Activated CD8-positive, alpha-beta T cell treated with anti-CD3 and anti-CD28 coated beads for 36 hours (primary cell): ENCODE results near the gene MFSD6. TPM values are rescaled to one million over a fixed set of nuclear protein-coding genes. Genes with fewer than 3 reads are reported as not detected.
A peak's percentile ranks its signal among the peaks of the same experiment; 100 is the strongest.

Experiments
- ATAC-seq: fragments of 200-7000 bp; cut with Tn5 transposase; one replicate; pipeline ENCODE4 v1.10.0; 2021; ENCODE audit warnings: mild to moderate bottlenecking, moderate library complexity
- CTCF ChIA-PET: fragments of 350-600 bp; sonication (Branson Sonifier 250); formaldehyde crosslinking; loops from one replicate; lab custom pipeline; 2021; ENCODE audit warnings: antibody characterized with exemption; lab: Charles Lee
- POLR2A ChIA-PET: fragments of 350-600 bp; sonication (Branson Sonifier 250); formaldehyde crosslinking; loops from one replicate; lab custom pipeline; 2021; ENCODE audit warnings: antibody characterized with exemption; lab: Charles Lee
- DNase-seq: peaks from one replicate; pipeline ENCODE4 v3.0.0-alpha.2; 2020
- H3K27ac Mint-ChIP-seq: one replicate; pipeline ENCODE4 v1.8.0; 2021; ENCODE audit warnings: mild to moderate bottlenecking, mixed read lengths
- H3K27me3 Mint-ChIP-seq: one replicate; pipeline ENCODE4 v1.8.0; 2021; ENCODE audit warnings: mixed read lengths
- H3K36me3 Mint-ChIP-seq: one replicate; pipeline ENCODE4 v1.8.0; 2021; ENCODE audit warnings: low read depth, mixed read lengths
- H3K4me1 Mint-ChIP-seq: one replicate; pipeline ENCODE4 v1.8.0; 2021; ENCODE audit warnings: low read depth, mixed read lengths
- H3K4me3 Mint-ChIP-seq: one replicate; pipeline ENCODE4 v1.8.0; 2021; ENCODE audit warnings: mild to moderate bottlenecking, moderate library complexity, mixed read lengths
- H3K9me3 Mint-ChIP-seq: one replicate; pipeline ENCODE4 v1.8.0; 2021; ENCODE audit warnings: mixed read lengths
- intact Hi-C: fragments of 100-400 bp; cut with micrococcal nuclease; formaldehyde crosslinking; loops from one replicate; pipeline ENCODE4 v1.10.0; 2022
- total RNA-seq, 2 experiments: library from RNA; stranded (reverse); gene quantifications; one replicate each; pipeline ENCODE4 v1.2.3, GENCODE V29; 2021
- TF ChIP-seq, protein P1 (sequence below): fragments of 200-600 bp; IDR thresholded peaks from one replicate; pipeline ENCODE4 v1.8.0; 2022; ENCODE audit warnings: antibody characterized with exemption, mild to moderate bottlenecking

The MFSD6 gene
- total RNA-seq, 2 experiments from 2014 or later = 31.5 to 32.8 TPM

DNA sequence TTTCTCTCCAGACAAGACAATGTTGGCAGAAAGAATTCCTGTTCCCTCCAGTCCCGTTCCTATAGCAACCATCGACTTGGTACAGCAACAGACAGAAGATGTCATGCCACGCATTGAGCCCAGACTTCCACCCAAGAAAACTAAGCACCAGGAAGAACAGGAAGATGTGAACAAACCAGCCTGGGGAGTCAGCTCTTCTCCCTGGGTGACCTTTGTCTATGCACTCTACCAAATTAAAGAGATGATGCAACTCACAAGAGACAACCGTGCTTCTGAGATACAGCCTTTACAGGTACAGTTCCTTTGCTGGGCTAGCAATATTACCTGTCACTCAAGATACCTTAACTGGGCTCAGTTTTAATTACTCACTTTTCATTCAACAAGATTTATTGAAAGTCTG, 89.3 kb downstream of the MFSD6 start:
- ATAC-seq (no peak), DNase-seq (no peak)
- ChIA-PET POLR2A (no interaction called here), CTCF (no interaction called here)
- Mint-ChIP-seq H3K9me3 (peaks cover 16% of the 10 kb centered on the region), H3K27me3 (no peaks in the 10 kb centered on the region), H3K4me3 (no peak overlapping the region), H3K27ac (peak overlapping the region; percentile 64), H3K36me3 (peaks cover 65% of the 10 kb centered on the region), H3K4me1 (peaks cover 29% of the 10 kb centered on the region)
- TF ChIP-seq, protein P1, sequence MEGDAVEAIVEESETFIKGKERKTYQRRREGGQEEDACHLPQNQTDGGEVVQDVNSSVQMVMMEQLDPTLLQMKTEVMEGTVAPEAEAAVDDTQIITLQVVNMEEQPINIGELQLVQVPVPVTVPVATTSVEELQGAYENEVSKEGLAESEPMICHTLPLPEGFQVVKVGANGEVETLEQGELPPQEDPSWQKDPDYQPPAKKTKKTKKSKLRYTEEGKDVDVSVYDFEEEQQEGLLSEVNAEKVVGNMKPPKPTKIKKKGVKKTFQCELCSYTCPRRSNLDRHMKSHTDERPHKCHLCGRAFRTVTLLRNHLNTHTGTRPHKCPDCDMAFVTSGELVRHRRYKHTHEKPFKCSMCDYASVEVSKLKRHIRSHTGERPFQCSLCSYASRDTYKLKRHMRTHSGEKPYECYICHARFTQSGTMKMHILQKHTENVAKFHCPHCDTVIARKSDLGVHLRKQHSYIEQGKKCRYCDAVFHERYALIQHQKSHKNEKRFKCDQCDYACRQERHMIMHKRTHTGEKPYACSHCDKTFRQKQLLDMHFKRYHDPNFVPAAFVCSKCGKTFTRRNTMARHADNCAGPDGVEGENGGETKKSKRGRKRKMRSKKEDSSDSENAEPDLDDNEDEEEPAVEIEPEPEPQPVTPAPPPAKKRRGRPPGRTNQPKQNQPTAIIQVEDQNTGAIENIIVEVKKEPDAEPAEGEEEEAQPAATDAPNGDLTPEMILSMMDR = no peak
- intact Hi-C loops = no loop called here

DNA sequence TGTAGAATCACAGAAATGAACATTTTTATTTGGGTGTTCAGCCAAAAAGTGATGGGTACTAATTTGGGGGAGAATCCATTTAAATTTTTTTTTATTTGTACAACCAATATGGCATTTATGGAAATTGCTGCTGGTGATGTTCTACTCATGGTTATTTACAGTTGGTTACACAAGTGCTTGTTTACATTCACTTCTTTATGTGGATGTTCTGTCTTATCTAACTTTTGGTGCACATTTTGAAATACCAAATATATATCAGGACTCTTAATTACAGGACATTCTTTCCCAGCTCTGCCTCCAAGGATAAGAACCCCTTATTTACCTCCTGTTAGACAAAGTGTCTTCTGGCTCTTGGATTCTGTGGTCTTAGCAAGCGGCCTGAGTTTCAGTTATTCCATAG, 91.1 kb downstream of the MFSD6 start:
- no peak overlapping the region for H3K4me3 Mint-ChIP-seq
- CTCF ChIA-PET = no interaction called here
- peaks cover 56% of the 10 kb centered on the region for H3K36me3 Mint-ChIP-seq
- intact Hi-C loops = no loop called here
- TF ChIP-seq, protein P1 = no peak
- no peak for ATAC-seq
- peaks cover 16% of the 10 kb centered on the region for H3K4me1 Mint-ChIP-seq
- POLR2A ChIA-PET = no interaction called here
- no peak for DNase-seq
- no peaks in the 10 kb centered on the region for H3K27me3 Mint-ChIP-seq
- peaks cover 6% of the 10 kb centered on the region for H3K9me3 Mint-ChIP-seq
- no peak overlapping the region for H3K27ac Mint-ChIP-seq

DNA sequence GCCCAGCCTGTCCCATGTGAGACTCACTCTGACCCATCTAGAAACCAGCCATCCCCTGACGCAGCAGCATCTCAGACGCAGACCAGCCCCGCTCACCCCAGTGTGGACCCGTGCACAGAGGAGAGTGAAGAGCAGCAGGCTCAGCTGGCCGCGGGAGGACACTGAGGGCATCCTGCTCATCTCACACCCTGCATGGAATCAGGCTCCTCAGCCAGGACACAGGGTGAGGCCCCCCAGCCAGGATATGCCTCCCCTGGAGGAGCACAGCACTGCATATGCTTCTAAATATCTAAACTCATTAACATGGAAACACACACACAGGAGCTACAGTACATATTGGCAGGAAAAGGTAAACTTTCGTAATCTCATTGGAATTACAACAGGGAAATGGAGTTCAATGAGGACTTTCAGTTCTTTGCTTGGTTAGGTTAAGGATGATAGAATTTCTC, 91.9 kb downstream of the MFSD6 start:
- ATAC-seq = no peak
- no peaks in the 10 kb centered on the region for H3K27me3 Mint-ChIP-seq
- H3K9me3 Mint-ChIP-seq = peaks cover 3% of the 10 kb centered on the region
- no peak for DNase-seq
- peak overlapping the region; percentile 41 for H3K27ac Mint-ChIP-seq
- H3K36me3 Mint-ChIP-seq = peaks cover 50% of the 10 kb centered on the region
- ChIA-PET CTCF (interaction anchor here (1.6 kb wide), 1 partner anchor 179 kb away, joined by 4 read pairs; no protein-coding TSS in a partner anchor), POLR2A (no interaction called here)
- TF ChIP-seq, protein P1 = no peak
- H3K4me3 Mint-ChIP-seq = no peak overlapping the region
- intact Hi-C loops = no loop called here
- H3K4me1 Mint-ChIP-seq = peaks cover 11% of the 10 kb centered on the region

DNA sequence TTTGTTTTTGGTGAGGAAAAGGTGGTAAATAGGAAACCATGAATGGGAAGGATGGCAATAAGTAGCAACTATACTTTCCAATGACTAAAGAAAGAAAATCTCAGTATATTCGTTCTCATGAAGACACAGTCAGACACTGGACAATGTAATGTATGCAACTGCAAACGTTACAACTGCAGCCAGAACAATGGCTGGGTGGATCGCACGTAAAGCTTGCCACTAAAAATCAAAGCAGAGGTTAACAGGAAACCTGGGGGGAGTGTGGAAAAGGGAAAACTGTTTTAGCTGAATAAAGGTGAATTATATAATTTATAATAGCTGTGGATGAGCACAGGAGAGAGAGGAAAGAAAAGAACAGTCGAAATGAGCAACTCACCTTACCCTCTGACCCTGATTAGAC, 93.1 kb downstream of the MFSD6 start:
- Mint-ChIP-seq H3K4me1 (peaks cover 11% of the 10 kb centered on the region), H3K27ac (peak overlapping the region; percentile 63), H3K36me3 (peaks cover 44% of the 10 kb centered on the region), H3K27me3 (no peaks in the 10 kb centered on the region), H3K4me3 (no peak overlapping the region), H3K9me3 (no peaks in the 10 kb centered on the region)
- POLR2A ChIA-PET = interaction anchor here (0.7 to 1.7 kb wide), 2 partner anchors 14 to 64 kb away, joined by 3 to 5 read pairs; no protein-coding TSS in a partner anchor
- DNase-seq (no peak), ATAC-seq (no peak)
- CTCF ChIA-PET = interaction anchor here (1.6 kb wide), 1 partner anchor 178 kb away, joined by 4 read pairs; no protein-coding TSS in a partner anchor
- intact Hi-C loops = no loop called here
- TF ChIP-seq, protein P1 = no peak

DNA sequence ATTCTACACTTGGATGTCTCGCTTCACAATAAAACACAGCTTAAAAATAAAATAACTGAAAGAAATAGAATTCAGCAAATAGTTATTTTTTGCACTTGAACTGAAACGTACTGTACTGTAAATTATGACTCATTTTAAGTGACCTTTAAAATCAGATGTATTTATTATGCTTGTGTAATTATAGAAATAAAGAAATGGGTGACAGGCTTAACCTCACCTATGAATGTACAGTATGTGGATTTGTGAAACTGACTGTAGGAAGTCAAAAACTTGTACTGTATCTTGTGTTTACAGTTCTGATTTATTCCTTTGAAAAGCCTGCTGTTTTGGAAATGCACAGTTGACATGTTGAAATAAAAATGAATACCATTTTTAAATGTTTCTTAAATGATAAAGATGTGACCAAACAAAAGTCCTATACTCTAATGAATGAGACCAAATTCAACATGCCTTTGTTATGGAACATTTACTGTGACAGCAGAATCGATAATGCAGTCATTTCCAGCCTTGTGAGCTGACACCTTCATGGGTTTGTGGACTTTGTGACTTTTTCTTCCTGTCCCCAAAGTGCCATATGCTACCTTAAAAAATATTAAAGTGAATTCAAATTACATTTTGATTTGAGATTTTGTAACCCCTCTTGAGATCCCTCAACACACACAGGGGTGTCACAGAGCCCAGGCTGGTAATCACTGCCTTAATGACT, 93.7 kb downstream of the MFSD6 start:
- POLR2A ChIA-PET = interaction anchor here (0.7 to 1.7 kb wide), 2 partner anchors 13 to 65 kb away, joined by 3 to 5 read pairs; no protein-coding TSS in a partner anchor

More for the DNA sequence above, 93.7 kb downstream of the MFSD6 start:
- Mint-ChIP-seq H3K36me3 (peaks cover 38% of the 10 kb centered on the region), H3K9me3 (no peaks in the 10 kb centered on the region), H3K4me1 (peaks cover 11% of the 10 kb centered on the region), H3K27me3 (no peaks in the 10 kb centered on the region), H3K27ac (peak overlapping the region; percentile 57), H3K4me3 (no peak overlapping the region)
- CTCF ChIA-PET = interaction anchor here (1.2 to 1.6 kb wide), 2 partner anchors 12 to 177 kb away, joined by 4 to 5 read pairs; no protein-coding TSS in a partner anchor
- ATAC-seq (peak; percentile 49), DNase-seq (no peak)
- TF ChIP-seq, protein P1 = no peak
- intact Hi-C loops = no loop called here
